ENCODE measurements around the gene KANSL3.
"Not testable (repeated sequence)": the region's sequence is repeated elsewhere in the genome, so short reads cannot be mapped to it uniquely, and the experiment has no call there.

The KANSL3 gene

GRCh38 chr2:96638144-96639121, at the start of gene KANSL3:
KANSL3 (minus strand) TSS chr2:96638312; CDS start chr2:96637135, 1,177 bp downstream.
- peak; percentile 96 for DNase-seq

GRCh38 chr2:96687266-96687665, 49.2 kb upstream of the KANSL3 start:
- DNase-seq: no peak

GRCh38 chr2:96685577-96686459, 47.7 kb upstream of the KANSL3 start:
- no peak for DNase-seq

GRCh38 chr2:96684883-96685576, 46.9 kb upstream of the KANSL3 start:
- no peak for DNase-seq

- no peak for DNase-seq
Observed at GRCh38 chr2:96683972-96684820, 46.1 kb upstream of the KANSL3 start.

GRCh38 chr2:96683307-96683706, 45.2 kb upstream of the KANSL3 start:
- DNase-seq: no peak

GRCh38 chr2:96681540-96681939, 43.4 kb upstream of the KANSL3 start:
- no peak for DNase-seq

GRCh38 chr2:96680561-96681141, 42.5 kb upstream of the KANSL3 start:
- no peak for DNase-seq

GRCh38 chr2:96679848-96680247, 41.7 kb upstream of the KANSL3 start:
- DNase-seq: no peak

GRCh38 chr2:96669539-96670215, 31.6 kb upstream of the KANSL3 start:
- DNase-seq: no peak

GRCh38 chr2:96668771-96669170, 30.7 kb upstream of the KANSL3 start:
- DNase-seq: no peak

GRCh38 chr2:96665717-96666116, 27.6 kb upstream of the KANSL3 start:
- DNase-seq: not testable (repeated sequence)

GRCh38 chr2:96665083-96665569, 27.0 kb upstream of the KANSL3 start:
- DNase-seq: no peak

GRCh38 chr2:96664366-96664925, 26.3 kb upstream of the KANSL3 start:
- no peak for DNase-seq

- DNase-seq: no peak
Observed at GRCh38 chr2:96663829-96664228, 25.7 kb upstream of the KANSL3 start.

- no peak for DNase-seq
Observed at GRCh38 chr2:96663177-96663576, 25.1 kb upstream of the KANSL3 start.

GRCh38 chr2:96662360-96662759, 24.2 kb upstream of the KANSL3 start:
- no peak for DNase-seq

- no peak for DNase-seq
Observed at GRCh38 chr2:96661324-96661723, 23.2 kb upstream of the KANSL3 start.

GRCh38 chr2:96656540-96656939, 18.4 kb upstream of the KANSL3 start:
- no peak for DNase-seq

GRCh38 chr2:96655526-96655925, 17.4 kb upstream of the KANSL3 start:
- no peak for DNase-seq

Data from right forelimb (tissue), 1 donor.